Measurements from ENCODE around the gene TARBP2. TPM values are rescaled to one million over a fixed set of nuclear protein-coding genes. Genes with fewer than 3 reads are reported as not detected.
"Not testable (repeated sequence)": the region's sequence is repeated elsewhere in the genome, so short reads cannot be mapped to it uniquely, and the experiment has no call there.

TARBP2 gene
- total and polyA plus RNA-seq, 9 donors: 24.0 to 31.6 (median 26.2) TPM

GRCh38 chr12:53532524-53533445, 31.7 kb downstream of the TARBP2 start:
- Histone ChIP-seq H3K36me3 (ENCODE audit: control insufficient read depth, insufficient read depth, low read length) (peaks cover 56% of the 10 kb centered on the region), H3K27me3 (ENCODE audit: control insufficient read depth, insufficient read depth, low read length) (no peaks in the 10 kb centered on the region), H3K4me3 (ENCODE audit: low read length) (no peak overlapping the region), H3K27ac (ENCODE audit: low read length) (no peak overlapping the region), H3K9me3 (replicated peaks; ENCODE audit: control insufficient read depth, low read depth, low read length) (no peaks in the 10 kb centered on the region), H3K4me1 (ENCODE audit: control insufficient read depth, insufficient read depth, low read length) (no peaks in the 10 kb centered on the region)
- WGBS (ENCODE audit: insufficient coverage): 94% methylated on average over 5 of the region's 7 CpGs
- DNase-seq: no peak

- no peaks in the 10 kb centered on the region for H3K9me3 ChIP-seq (replicated peaks; ENCODE audit: control insufficient read depth, low read depth, low read length)
- peak; percentile 25 for DNase-seq
- peaks cover 61% of the 10 kb centered on the region for H3K36me3 ChIP-seq (ENCODE audit: control insufficient read depth, insufficient read depth, low read length)
- H3K27me3 ChIP-seq (ENCODE audit: control insufficient read depth, insufficient read depth, low read length): no peaks in the 10 kb centered on the region
- no CpG with 5 or more reads among the region's 2 CpGs for WGBS (ENCODE audit: insufficient coverage)
- no peak overlapping the region for H3K27ac ChIP-seq (ENCODE audit: low read length)
- no peak overlapping the region for H3K4me3 ChIP-seq (ENCODE audit: low read length)
- no peaks in the 10 kb centered on the region for H3K4me1 ChIP-seq (ENCODE audit: control insufficient read depth, insufficient read depth, low read length)
These were observed 32.4 kb downstream of the TARBP2 start for GRCh38 chr12:53533471-53533870.

GRCh38 chr12:53536962-53537361, 35.9 kb downstream of the TARBP2 start:
- WGBS (ENCODE audit: insufficient coverage): no CpG with 5 or more reads among the region's 3 CpGs
- H3K9me3 ChIP-seq (replicated peaks; ENCODE audit: control insufficient read depth, low read depth, low read length): no peaks in the 10 kb centered on the region
- no peaks in the 10 kb centered on the region for H3K4me1 ChIP-seq (ENCODE audit: control insufficient read depth, insufficient read depth, low read length)
- peaks cover 69% of the 10 kb centered on the region for H3K36me3 ChIP-seq (ENCODE audit: control insufficient read depth, insufficient read depth, low read length)
- H3K27ac ChIP-seq (ENCODE audit: low read length): no peak overlapping the region
- no peak for DNase-seq
- no peaks in the 10 kb centered on the region for H3K27me3 ChIP-seq (ENCODE audit: control insufficient read depth, insufficient read depth, low read length)
- H3K4me3 ChIP-seq (ENCODE audit: low read length): no peak overlapping the region

GRCh38 chr12:53538209-53538689, 37.2 kb downstream of the TARBP2 start:
- H3K9me3 ChIP-seq (replicated peaks; ENCODE audit: control insufficient read depth, low read depth, low read length): no peaks in the 10 kb centered on the region
- DNase-seq: no peak
- WGBS (ENCODE audit: insufficient coverage): no CpG with 5 or more reads among the region's 1 CpG
- H3K27me3 ChIP-seq (ENCODE audit: control insufficient read depth, insufficient read depth, low read length): no peaks in the 10 kb centered on the region
- H3K36me3 ChIP-seq (ENCODE audit: control insufficient read depth, insufficient read depth, low read length): peaks cover 67% of the 10 kb centered on the region
- H3K4me3 ChIP-seq (ENCODE audit: low read length): no peak overlapping the region
- no peaks in the 10 kb centered on the region for H3K4me1 ChIP-seq (ENCODE audit: control insufficient read depth, insufficient read depth, low read length)
- no peak overlapping the region for H3K27ac ChIP-seq (ENCODE audit: low read length)

- DNase-seq: no peak
- no peak overlapping the region for H3K27ac ChIP-seq (ENCODE audit: low read length)
- no peaks in the 10 kb centered on the region for H3K9me3 ChIP-seq (replicated peaks; ENCODE audit: control insufficient read depth, low read depth, low read length)
- 87% methylated on average over 3 of the region's 3 CpGs for WGBS (ENCODE audit: insufficient coverage)
- no peaks in the 10 kb centered on the region for H3K27me3 ChIP-seq (ENCODE audit: control insufficient read depth, insufficient read depth, low read length)
- peaks cover 62% of the 10 kb centered on the region for H3K36me3 ChIP-seq (ENCODE audit: control insufficient read depth, insufficient read depth, low read length)
- no peak overlapping the region for H3K4me3 ChIP-seq (ENCODE audit: low read length)
- no peaks in the 10 kb centered on the region for H3K4me1 ChIP-seq (ENCODE audit: control insufficient read depth, insufficient read depth, low read length)
These were observed 38.4 kb downstream of the TARBP2 start for GRCh38 chr12:53539526-53539925.

- H3K4me3 ChIP-seq (ENCODE audit: low read length): no peak overlapping the region
- DNase-seq: peak; percentile 85
- peak overlapping the region; percentile 36 for H3K27ac ChIP-seq (ENCODE audit: low read length)
- WGBS (ENCODE audit: insufficient coverage): no CpG with 5 or more reads among the region's 5 CpGs
- H3K9me3 ChIP-seq (replicated peaks; ENCODE audit: control insufficient read depth, low read depth, low read length): no peaks in the 10 kb centered on the region
- no peaks in the 10 kb centered on the region for H3K27me3 ChIP-seq (ENCODE audit: control insufficient read depth, insufficient read depth, low read length)
- H3K36me3 ChIP-seq (ENCODE audit: control insufficient read depth, insufficient read depth, low read length): peaks cover 53% of the 10 kb centered on the region
- H3K4me1 ChIP-seq (ENCODE audit: control insufficient read depth, insufficient read depth, low read length): no peaks in the 10 kb centered on the region
These were observed 42.5 kb downstream of the TARBP2 start for GRCh38 chr12:53543539-53543938.

GRCh38 chr12:53548354-53548753, 47.3 kb downstream of the TARBP2 start:
- not testable (repeated sequence) for H3K4me1 ChIP-seq (ENCODE audit: control insufficient read depth, insufficient read depth, low read length); H3K27ac ChIP-seq (ENCODE audit: low read length); H3K4me3 ChIP-seq (ENCODE audit: low read length); H3K27me3 ChIP-seq (ENCODE audit: control insufficient read depth, insufficient read depth, low read length); DNase-seq; H3K9me3 ChIP-seq (replicated peaks; ENCODE audit: control insufficient read depth, low read depth, low read length)
- WGBS (ENCODE audit: insufficient coverage): 92% methylated on average over 5 of the region's 6 CpGs
- peaks cover 37% of the 10 kb centered on the region for H3K36me3 ChIP-seq (ENCODE audit: control insufficient read depth, insufficient read depth, low read length)

- peaks cover 34% of the 10 kb centered on the region for H3K36me3 ChIP-seq (ENCODE audit: control insufficient read depth, insufficient read depth, low read length)
- H3K4me3 ChIP-seq (ENCODE audit: low read length); H3K27me3 ChIP-seq (ENCODE audit: control insufficient read depth, insufficient read depth, low read length); H3K9me3 ChIP-seq (replicated peaks; ENCODE audit: control insufficient read depth, low read depth, low read length); DNase-seq; H3K4me1 ChIP-seq (ENCODE audit: control insufficient read depth, insufficient read depth, low read length): not testable (repeated sequence)
- WGBS (ENCODE audit: insufficient coverage): no CpG with 5 or more reads among the region's 8 CpGs
- H3K27ac ChIP-seq (ENCODE audit: low read length): peak overlapping the region; percentile 74
These were observed 49.0 kb downstream of the TARBP2 start for GRCh38 chr12:53550131-53550530.

- Histone ChIP-seq H3K9me3 (replicated peaks; ENCODE audit: control insufficient read depth, low read depth, low read length) (no peaks in the 10 kb centered on the region), H3K4me1 (ENCODE audit: control insufficient read depth, insufficient read depth, low read length) (no peaks in the 10 kb centered on the region), H3K27me3 (ENCODE audit: control insufficient read depth, insufficient read depth, low read length) (no peaks in the 10 kb centered on the region), H3K4me3 (ENCODE audit: low read length) (no peak overlapping the region), H3K36me3 (ENCODE audit: control insufficient read depth, insufficient read depth, low read length) (peaks cover 32% of the 10 kb centered on the region), H3K27ac (ENCODE audit: low read length) (peak overlapping the region; percentile 74)
- no CpG with 5 or more reads among the region's 1 CpG for WGBS (ENCODE audit: insufficient coverage)
- peak; percentile 41 for DNase-seq
These were observed 49.5 kb downstream of the TARBP2 start for GRCh38 chr12:53550595-53550994.

GRCh38 chr12:53551889-53552291, 50.8 kb downstream of the TARBP2 start:
- Histone ChIP-seq H3K9me3 (replicated peaks; ENCODE audit: control insufficient read depth, low read depth, low read length) (no peaks in the 10 kb centered on the region), H3K27ac (ENCODE audit: low read length) (no peak overlapping the region), H3K4me1 (ENCODE audit: control insufficient read depth, insufficient read depth, low read length) (no peaks in the 10 kb centered on the region), H3K36me3 (ENCODE audit: control insufficient read depth, insufficient read depth, low read length) (peaks cover 31% of the 10 kb centered on the region), H3K27me3 (ENCODE audit: control insufficient read depth, insufficient read depth, low read length) (no peaks in the 10 kb centered on the region), H3K4me3 (ENCODE audit: low read length) (no peak overlapping the region)
- no CpG with 5 or more reads among the region's 2 CpGs for WGBS (ENCODE audit: insufficient coverage)
- no peak for DNase-seq

Data from muscle of leg (tissue), 11 donors.